Activated CD8-positive, alpha-beta memory T cell treated with anti-CD3 and anti-CD28 coated beads, Interleukin-2, amount 50 U/mL, for 24 hours (primary cell): Measurements from ENCODE around the gene U2AF1.
"Not testable (repeated sequence)": the region's sequence is repeated elsewhere in the genome, so short reads cannot be mapped to it uniquely, and the experiment has no call there.

Experiments
- DNase-seq: peaks from one replicate; pipeline ENCODE4 v3.0.0-alpha.2; 2020; ENCODE audit errors: extremely low read depth

U2AF1 gene

GRCh38 chr21:43076643-43077042, 30.7 kb downstream of the U2AF1 start:
- not testable (repeated sequence) for DNase-seq

- DNase-seq = not testable (repeated sequence)
Measured at GRCh38 chr21:43076023-43076637, 31.2 kb downstream of the U2AF1 start.

- not testable (repeated sequence) for DNase-seq
Measured at GRCh38 chr21:43075170-43076022, 32.0 kb downstream of the U2AF1 start, which contains the start of gene CBS. TSS of gene CBS (minus strand) at chr21:43075835. CDS start at chr21:43072193, 3,642 bp downstream.

- not testable (repeated sequence) for DNase-seq
Measured at GRCh38 chr21:43074401-43075169, 32.8 kb downstream of the U2AF1 start.

- not testable (repeated sequence) for DNase-seq
Measured at GRCh38 chr21:43072742-43073141, 34.6 kb downstream of the U2AF1 start.

GRCh38 chr21:43069682-43070081, 37.7 kb downstream of the U2AF1 start:
- not testable (repeated sequence) for DNase-seq

- DNase-seq = not testable (repeated sequence)
Measured at GRCh38 chr21:43068065-43068464, 39.3 kb downstream of the U2AF1 start.

GRCh38 chr21:43066690-43067089, 40.7 kb downstream of the U2AF1 start:
- DNase-seq = not testable (repeated sequence)

GRCh38 chr21:43065991-43066390, 41.4 kb downstream of the U2AF1 start:
- not testable (repeated sequence) for DNase-seq

- DNase-seq = not testable (repeated sequence)
Measured at GRCh38 chr21:43064265-43064917, 43.0 kb downstream of the U2AF1 start.

- not testable (repeated sequence) for DNase-seq
Measured at GRCh38 chr21:43062955-43063664, 44.3 kb downstream of the U2AF1 start.

GRCh38 chr21:43053112-43053511, 54.3 kb downstream of the U2AF1 start:
- DNase-seq = not testable (repeated sequence)

- DNase-seq = not testable (repeated sequence)
Measured at GRCh38 chr21:43045876-43046821, 61.2 kb downstream of the U2AF1 start.

- not testable (repeated sequence) for DNase-seq
Measured at GRCh38 chr21:43045165-43045875, 62.0 kb downstream of the U2AF1 start.

- not testable (repeated sequence) for DNase-seq
Measured at GRCh38 chr21:43044547-43044946, 62.8 kb downstream of the U2AF1 start.

- not testable (repeated sequence) for DNase-seq
Measured at GRCh38 chr21:43043291-43043690, 64.1 kb downstream of the U2AF1 start.
